Measurements from ENCODE around the gene HAGH. TPM values are rescaled to one million over a fixed set of nuclear protein-coding genes. Genes with fewer than 3 reads are reported as not detected.

The HAGH gene
- total RNA-seq, 1 donor from 2014 or later = 38.3 TPM

DNA sequence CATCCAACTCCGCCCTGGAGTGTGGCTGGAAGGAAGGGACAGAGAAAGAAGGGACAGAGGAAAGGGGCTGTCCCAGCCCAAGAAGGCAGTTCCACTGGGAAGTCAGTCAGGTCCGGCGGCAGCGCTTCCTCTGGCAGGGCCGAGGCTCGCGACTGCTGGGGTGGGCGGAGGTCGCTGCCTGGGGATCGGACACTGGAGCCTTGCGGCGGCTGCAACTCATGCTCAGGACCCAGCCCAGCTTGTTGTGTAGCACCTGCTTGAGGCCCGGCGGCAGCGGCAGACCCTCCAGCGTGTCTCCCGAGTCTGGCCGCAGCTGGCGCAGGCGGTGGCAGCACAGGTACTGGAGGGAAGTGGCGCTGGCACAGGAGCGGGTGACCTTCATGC is 49.6 kb downstream of the HAGH start:
- Histone ChIP-seq H2AFZ (replicated peaks) (no peak overlapping the region), H4K20me1 (ENCODE audit: low read depth) (peaks cover 44% of the 10 kb centered on the region), H3K9me3 (ENCODE audit: low read depth) (no peaks in the 10 kb centered on the region), H3K27me3 (no peaks in the 10 kb centered on the region), H3K4me1 (peaks cover 11% of the 10 kb centered on the region), H3K4me3 (no peak overlapping the region), H3F3A (ENCODE audit: low read depth) (peaks cover 11% of the 10 kb centered on the region), H3K27ac (no peak overlapping the region), H3K79me2 (ENCODE audit: low read depth) (peaks cover 37% of the 10 kb centered on the region), H3K9ac (no peak overlapping the region), H3K4me2 (no peak overlapping the region), H3K36me3 (no peaks in the 10 kb centered on the region)
- Mint-ChIP-seq H3K36me3 (peaks cover 3% of the 10 kb centered on the region), H3K27ac (no peak overlapping the region), H3K4me1 (peaks cover 15% of the 10 kb centered on the region), H3K4me3 (no peak overlapping the region), H3K9me3 (no peaks in the 10 kb centered on the region), H3K27me3 (ENCODE audit: insufficient read depth, low read depth) (peaks cover 7% of the 10 kb centered on the region)
- no peak for TF ChIP-seq EZH2phosphoT487 (IDR thresholded peaks at IDR 0.05)
- no peak for TF ChIP-seq EZH2 (IDR thresholded peaks at IDR 0.05)
- TF ChIP-seq, protein P1, sequence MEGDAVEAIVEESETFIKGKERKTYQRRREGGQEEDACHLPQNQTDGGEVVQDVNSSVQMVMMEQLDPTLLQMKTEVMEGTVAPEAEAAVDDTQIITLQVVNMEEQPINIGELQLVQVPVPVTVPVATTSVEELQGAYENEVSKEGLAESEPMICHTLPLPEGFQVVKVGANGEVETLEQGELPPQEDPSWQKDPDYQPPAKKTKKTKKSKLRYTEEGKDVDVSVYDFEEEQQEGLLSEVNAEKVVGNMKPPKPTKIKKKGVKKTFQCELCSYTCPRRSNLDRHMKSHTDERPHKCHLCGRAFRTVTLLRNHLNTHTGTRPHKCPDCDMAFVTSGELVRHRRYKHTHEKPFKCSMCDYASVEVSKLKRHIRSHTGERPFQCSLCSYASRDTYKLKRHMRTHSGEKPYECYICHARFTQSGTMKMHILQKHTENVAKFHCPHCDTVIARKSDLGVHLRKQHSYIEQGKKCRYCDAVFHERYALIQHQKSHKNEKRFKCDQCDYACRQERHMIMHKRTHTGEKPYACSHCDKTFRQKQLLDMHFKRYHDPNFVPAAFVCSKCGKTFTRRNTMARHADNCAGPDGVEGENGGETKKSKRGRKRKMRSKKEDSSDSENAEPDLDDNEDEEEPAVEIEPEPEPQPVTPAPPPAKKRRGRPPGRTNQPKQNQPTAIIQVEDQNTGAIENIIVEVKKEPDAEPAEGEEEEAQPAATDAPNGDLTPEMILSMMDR (IDR thresholded peaks at IDR 0.05) = no peak
- DNase-seq (ENCODE audit: low spot score) = no peak

DNA sequence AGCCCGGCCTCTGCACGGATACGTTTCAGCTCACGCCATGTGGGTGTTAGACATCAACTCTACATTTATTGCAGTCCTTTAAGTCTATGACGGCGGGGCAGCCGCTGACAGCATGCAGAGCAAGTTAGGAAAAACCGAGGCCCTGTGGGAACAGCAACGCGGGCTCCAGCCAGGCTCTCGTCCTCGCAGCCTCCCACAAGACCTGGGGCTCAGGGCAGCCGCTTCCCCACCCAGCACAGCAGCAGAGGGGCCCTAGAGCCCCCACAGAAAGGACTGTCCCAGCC is 50.0 kb downstream of the HAGH start:
- H3K9ac ChIP-seq = no peak overlapping the region
- H3K27ac ChIP-seq = no peak overlapping the region
- TF ChIP-seq EZH2phosphoT487 (IDR thresholded peaks at IDR 0.05) (no peak), EZH2 (IDR thresholded peaks at IDR 0.05) (no peak)
- TF ChIP-seq, protein P1 (IDR thresholded peaks at IDR 0.05) = no peak
- peaks cover 11% of the 10 kb centered on the region for H3F3A ChIP-seq (ENCODE audit: low read depth)
- H2AFZ ChIP-seq (replicated peaks) = no peak overlapping the region
- H3K79me2 ChIP-seq (ENCODE audit: low read depth) = peaks cover 35% of the 10 kb centered on the region
- no peaks in the 10 kb centered on the region for H3K9me3 ChIP-seq (ENCODE audit: low read depth)
- Mint-ChIP-seq H3K36me3 (peaks cover 3% of the 10 kb centered on the region), H3K27me3 (ENCODE audit: insufficient read depth, low read depth) (peaks cover 7% of the 10 kb centered on the region), H3K9me3 (no peaks in the 10 kb centered on the region), H3K4me1 (peaks cover 16% of the 10 kb centered on the region), H3K4me3 (no peak overlapping the region), H3K27ac (no peak overlapping the region)
- H3K4me1 ChIP-seq = peaks cover 11% of the 10 kb centered on the region
- no peaks in the 10 kb centered on the region for H3K27me3 ChIP-seq
- H3K4me2 ChIP-seq = no peak overlapping the region
- H3K4me3 ChIP-seq = no peak overlapping the region
- no peaks in the 10 kb centered on the region for H3K36me3 ChIP-seq
- peaks cover 42% of the 10 kb centered on the region for H4K20me1 ChIP-seq (ENCODE audit: low read depth)
- DNase-seq (ENCODE audit: low spot score) = no peak

DNA sequence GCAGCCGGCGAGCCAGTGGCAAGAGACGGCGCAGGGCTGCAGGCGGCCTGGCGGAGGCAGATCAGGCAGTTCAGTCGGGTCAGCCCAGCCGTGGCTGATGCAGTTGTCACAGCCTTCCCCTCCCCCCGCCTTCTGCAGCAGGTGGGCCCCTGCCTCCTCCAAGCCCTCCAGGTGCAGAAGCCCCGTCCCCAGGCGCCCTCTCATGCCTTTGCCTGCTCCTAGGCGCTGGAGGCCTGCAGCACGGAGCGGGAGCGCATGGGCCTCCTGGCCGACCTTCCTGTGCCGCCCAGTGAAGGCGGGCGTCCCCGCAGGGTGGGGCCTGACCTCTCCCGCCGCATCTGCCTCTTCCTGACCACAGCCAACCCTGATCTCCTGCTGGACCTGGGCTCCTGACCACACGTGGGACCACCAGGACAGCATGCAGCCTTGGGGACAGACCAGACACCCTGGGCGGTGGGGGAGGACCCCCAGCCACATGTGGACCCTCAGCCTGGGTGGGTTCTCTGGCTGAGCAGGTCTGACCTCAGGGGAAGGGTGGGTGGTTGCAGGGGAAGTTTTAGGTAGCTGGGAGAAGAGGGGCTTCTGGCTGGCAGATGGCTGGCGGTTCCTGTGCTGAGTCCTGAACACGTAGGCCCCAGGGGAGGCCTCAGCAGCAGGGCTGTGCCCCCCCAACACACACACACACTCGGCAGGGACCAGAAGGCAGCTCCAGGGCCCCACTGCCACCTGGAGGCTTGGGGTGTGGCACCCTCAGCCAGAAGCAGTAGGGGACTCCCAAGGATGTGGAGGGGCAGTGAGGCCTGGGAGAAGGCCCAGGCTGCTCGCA is 50.6 kb downstream of the HAGH start:
- Histone ChIP-seq H3K4me3 (no peak overlapping the region), H3K4me2 (no peak overlapping the region), H2AFZ (replicated peaks) (no peak overlapping the region), H3K27ac (no peak overlapping the region), H3K9ac (no peak overlapping the region), H3K27me3 (no peaks in the 10 kb centered on the region), H3K4me1 (peaks cover 6% of the 10 kb centered on the region), H3K9me3 (ENCODE audit: low read depth) (no peaks in the 10 kb centered on the region), H4K20me1 (ENCODE audit: low read depth) (peaks cover 37% of the 10 kb centered on the region), H3K79me2 (ENCODE audit: low read depth) (peaks cover 30% of the 10 kb centered on the region), H3K36me3 (no peaks in the 10 kb centered on the region), H3F3A (ENCODE audit: low read depth) (peaks cover 6% of the 10 kb centered on the region)
- no peak overlapping the region for H3K27ac Mint-ChIP-seq
- TF ChIP-seq EZH2 (IDR thresholded peaks at IDR 0.05) (no peak), EZH2phosphoT487 (IDR thresholded peaks at IDR 0.05) (no peak)
- TF ChIP-seq, protein P1 (IDR thresholded peaks at IDR 0.05) = no peak
- H3K27me3 Mint-ChIP-seq (ENCODE audit: insufficient read depth, low read depth) = peaks cover 5% of the 10 kb centered on the region
- H3K4me1 Mint-ChIP-seq = peaks cover 10% of the 10 kb centered on the region
- no peak for DNase-seq (ENCODE audit: low spot score)
- H3K4me3 Mint-ChIP-seq = peak overlapping the region; percentile 50
- peaks cover 3% of the 10 kb centered on the region for H3K36me3 Mint-ChIP-seq
- H3K9me3 Mint-ChIP-seq = no peaks in the 10 kb centered on the region
